LNCAP (cell line): ENCODE measurements around the gene PARD3B.

ENCODE experiments used
- TF ChIP-seq, protein P1 (sequence below): fragments of 450-650 bp; IDR thresholded peaks from 2 replicates; pipeline ENCODE4 v1.5.1; 2017; ENCODE audit warnings: mild to moderate bottlenecking

PARD3B gene

DNA sequence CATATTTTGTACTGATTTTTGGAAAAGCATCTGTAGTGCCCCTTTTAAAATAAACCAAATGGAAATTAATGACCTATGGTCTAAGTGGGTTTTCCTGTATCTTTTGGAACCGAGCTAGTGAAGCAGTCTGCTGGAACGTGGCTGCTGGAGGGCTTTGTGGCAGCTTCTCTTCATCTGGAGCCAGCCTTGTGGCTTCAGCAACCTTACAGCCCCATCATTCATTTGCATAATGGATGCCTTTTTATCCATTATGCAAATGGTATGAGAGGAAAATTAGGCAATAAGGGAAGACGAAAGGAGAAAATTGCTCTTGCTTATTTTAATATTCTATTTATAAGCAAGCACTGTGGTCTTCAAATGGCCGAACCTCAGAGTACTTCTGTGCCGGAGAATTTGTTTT is 421.0 kb downstream of the PARD3B start:
- TF ChIP-seq, protein P1, sequence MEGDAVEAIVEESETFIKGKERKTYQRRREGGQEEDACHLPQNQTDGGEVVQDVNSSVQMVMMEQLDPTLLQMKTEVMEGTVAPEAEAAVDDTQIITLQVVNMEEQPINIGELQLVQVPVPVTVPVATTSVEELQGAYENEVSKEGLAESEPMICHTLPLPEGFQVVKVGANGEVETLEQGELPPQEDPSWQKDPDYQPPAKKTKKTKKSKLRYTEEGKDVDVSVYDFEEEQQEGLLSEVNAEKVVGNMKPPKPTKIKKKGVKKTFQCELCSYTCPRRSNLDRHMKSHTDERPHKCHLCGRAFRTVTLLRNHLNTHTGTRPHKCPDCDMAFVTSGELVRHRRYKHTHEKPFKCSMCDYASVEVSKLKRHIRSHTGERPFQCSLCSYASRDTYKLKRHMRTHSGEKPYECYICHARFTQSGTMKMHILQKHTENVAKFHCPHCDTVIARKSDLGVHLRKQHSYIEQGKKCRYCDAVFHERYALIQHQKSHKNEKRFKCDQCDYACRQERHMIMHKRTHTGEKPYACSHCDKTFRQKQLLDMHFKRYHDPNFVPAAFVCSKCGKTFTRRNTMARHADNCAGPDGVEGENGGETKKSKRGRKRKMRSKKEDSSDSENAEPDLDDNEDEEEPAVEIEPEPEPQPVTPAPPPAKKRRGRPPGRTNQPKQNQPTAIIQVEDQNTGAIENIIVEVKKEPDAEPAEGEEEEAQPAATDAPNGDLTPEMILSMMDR: no peak

- TF ChIP-seq, protein P1: no peak
Observed at GRCh38 chr2:204967199-204967960, 422.1 kb downstream of the PARD3B start.

GRCh38 chr2:204971206-204971907 is 426.1 kb downstream of the PARD3B start:
- TF ChIP-seq, protein P1: no peak

GRCh38 chr2:204972161-204972560 is 426.9 kb downstream of the PARD3B start:
- TF ChIP-seq, protein P1: no peak

DNA sequence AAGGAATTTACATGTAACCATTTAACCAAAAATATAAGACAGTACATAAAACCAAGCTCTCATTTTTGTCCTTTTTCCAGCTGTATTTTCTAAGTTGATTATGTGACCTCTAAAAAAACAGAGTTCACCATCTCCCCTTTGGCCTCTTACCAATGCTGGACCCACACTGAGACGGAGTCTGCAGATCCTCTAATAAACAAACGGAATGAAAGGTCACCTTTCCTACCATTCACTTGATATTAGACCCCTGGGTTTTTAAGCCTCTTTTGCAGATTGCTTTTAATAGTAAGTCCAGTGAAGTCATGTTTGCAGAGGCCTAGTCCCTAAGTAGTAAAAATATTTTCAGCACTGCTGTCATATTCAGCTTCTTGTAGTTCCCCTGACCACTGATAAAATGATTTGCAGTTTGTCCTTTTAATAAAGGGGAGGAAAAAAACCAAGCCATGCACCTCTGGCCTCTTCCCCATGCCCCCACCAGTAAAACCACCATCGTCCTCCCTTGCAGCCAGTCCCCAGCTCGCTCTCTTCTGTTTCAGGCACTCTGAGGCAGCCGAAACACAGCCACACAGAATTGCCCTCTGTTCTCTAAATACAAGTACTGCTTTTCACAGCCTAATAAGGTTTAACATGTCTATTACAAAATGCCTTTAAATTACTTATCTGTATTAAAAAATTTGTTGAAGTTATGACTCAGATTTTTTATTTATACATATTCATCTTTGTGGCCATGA is 427.5 kb downstream of the PARD3B start:
- TF ChIP-seq, protein P1: no peak

DNA sequence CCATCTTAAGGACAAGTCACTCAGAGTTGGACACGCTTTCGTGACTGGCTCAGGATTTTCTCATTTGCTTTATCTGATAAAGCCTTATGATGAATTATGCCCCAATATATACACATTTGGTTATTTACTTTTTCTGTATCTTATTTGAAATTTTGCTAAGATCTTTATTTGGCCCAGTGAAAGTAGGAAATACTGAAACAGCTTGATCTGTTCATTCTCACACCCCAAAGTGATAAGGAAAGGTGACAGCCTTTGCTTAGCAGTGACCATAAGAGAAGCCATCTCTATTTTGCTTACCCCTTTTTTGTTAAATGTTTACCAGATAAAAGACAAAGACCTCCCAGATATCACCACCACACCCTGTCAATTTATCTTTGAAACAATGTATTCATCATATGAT is 428.3 kb downstream of the PARD3B start:
- TF ChIP-seq, protein P1: no peak

GRCh38 chr2:204974487-204974886 is 429.2 kb downstream of the PARD3B start:
- TF ChIP-seq, protein P1: no peak
